HFFc6 (cell line): ENCODE data around the gene CAST. TPM values are rescaled to one million over a fixed set of nuclear protein-coding genes. Genes with fewer than 3 reads are reported as not detected.

Source experiments
- DNase-seq: peaks from one replicate; pipeline ENCODE4 v3.0.0-alpha.2; 2018
- H3K27ac Mint-ChIP-seq: 2 replicates; pipeline ENCODE4 v1.8.0; 2020; ENCODE audit warnings: mild to moderate bottlenecking, mixed read lengths
- H3K27me3 Mint-ChIP-seq: 2 replicates; pipeline ENCODE4 v1.8.0; 2021; ENCODE audit warnings: mild to moderate bottlenecking, moderate library complexity, mixed read lengths; ENCODE audit not compliant: insufficient read depth
- H3K36me3 Mint-ChIP-seq: 2 replicates; pipeline ENCODE4 v1.8.0; 2021; ENCODE audit warnings: low read depth, mixed read lengths
- H3K4me1 Mint-ChIP-seq: 2 replicates; pipeline ENCODE4 v1.8.0; 2020; ENCODE audit warnings: low read depth, mixed read lengths
- H3K4me3 Mint-ChIP-seq: 2 replicates; pipeline ENCODE4 v1.8.0; 2020; ENCODE audit warnings: mild to moderate bottlenecking, moderate library complexity, mixed read lengths
- H3K9me3 Mint-ChIP-seq: 2 replicates; pipeline ENCODE4 v1.8.0; 2020; ENCODE audit warnings: mild to moderate bottlenecking, mixed read lengths
- CTCF ChIP-seq: fragments of 200-600 bp; sonication (generic); IDR thresholded peaks from 2 replicates; pipeline ENCODE4 v1.5.0; 2021; ENCODE audit warnings: antibody characterized with exemption, mild to moderate bottlenecking
- total RNA-seq, 6 experiments: library from RNA; stranded (reverse); fragmentation: NEBNext Ultra II Directional; extraction: Animal tissue kit (Norgen Biotek cat#: 25700); gene quantifications; 2 replicates in 1 of 6; 3 replicates in 5 of 6; pipeline ENCODE4 v1.2.3, GENCODE V29; 2021

Gene CAST
- total RNA-seq, 6 experiments from 2014 or later: 274 to 342 (median 322) TPM

- Mint-ChIP-seq H3K9me3 (no peaks in the 10 kb centered on the region), H3K4me1 (peaks cover 23% of the 10 kb centered on the region), H3K27me3 (peaks cover 2% of the 10 kb centered on the region), H3K27ac (no peak overlapping the region), H3K36me3 (no peaks in the 10 kb centered on the region), H3K4me3 (no peak overlapping the region)
- DNase-seq: no peak
- no peak for TF ChIP-seq CTCF
These were observed 17.1 kb upstream of the CAST start for GRCh38 chr5:96645091-96645490.

GRCh38 chr5:96648023-96648422 is 14.2 kb upstream of the CAST start:
- H3K4me3 Mint-ChIP-seq: no peak overlapping the region
- no peaks in the 10 kb centered on the region for H3K9me3 Mint-ChIP-seq
- H3K4me1 Mint-ChIP-seq: peaks cover 26% of the 10 kb centered on the region
- no peak overlapping the region for H3K27ac Mint-ChIP-seq
- no peak for TF ChIP-seq CTCF
- no peak for DNase-seq
- H3K36me3 Mint-ChIP-seq: no peaks in the 10 kb centered on the region
- H3K27me3 Mint-ChIP-seq: no peaks in the 10 kb centered on the region; the same call in 1 of the 2 replicates

GRCh38 chr5:96648593-96648992 is 13.6 kb upstream of the CAST start:
- Mint-ChIP-seq H3K4me1 (peaks cover 32% of the 10 kb centered on the region), H3K36me3 (no peaks in the 10 kb centered on the region), H3K4me3 (no peak overlapping the region), H3K27me3 (no peaks in the 10 kb centered on the region; the same call in 1 of the 2 replicates), H3K27ac (no peak overlapping the region), H3K9me3 (no peaks in the 10 kb centered on the region)
- DNase-seq: no peak
- no peak for TF ChIP-seq CTCF

GRCh38 chr5:96649251-96649662 is 12.9 kb upstream of the CAST start:
- peaks cover 32% of the 10 kb centered on the region for H3K4me1 Mint-ChIP-seq
- no peak for DNase-seq
- H3K27me3 Mint-ChIP-seq: no peaks in the 10 kb centered on the region; the same call in none of the 2 replicates
- TF ChIP-seq CTCF: no peak
- H3K27ac Mint-ChIP-seq: no peak overlapping the region
- H3K36me3 Mint-ChIP-seq: no peaks in the 10 kb centered on the region
- no peak overlapping the region for H3K4me3 Mint-ChIP-seq
- H3K9me3 Mint-ChIP-seq: no peaks in the 10 kb centered on the region

GRCh38 chr5:96649681-96650540 is 12.3 kb upstream of the CAST start:
- no peak for DNase-seq
- H3K36me3 Mint-ChIP-seq: no peaks in the 10 kb centered on the region

More at GRCh38 chr5:96649681-96650540, 12.3 kb upstream of the CAST start:
- TF ChIP-seq CTCF: no peak
- Mint-ChIP-seq H3K27me3 (no peaks in the 10 kb centered on the region; the same call in none of the 2 replicates), H3K9me3 (no peaks in the 10 kb centered on the region), H3K4me3 (no peak overlapping the region), H3K4me1 (peaks cover 34% of the 10 kb centered on the region), H3K27ac (no peak overlapping the region)
